Osteocyte (in vitro differentiated cells): ENCODE results near the gene CLEC16A. TPM values are rescaled to one million over a fixed set of nuclear protein-coding genes. Genes with fewer than 3 reads are reported as not detected.

Experiments
- DNase-seq: peaks from one replicate; pipeline ENCODE4 v3.0.0; 2021; ENCODE audit warnings: mixed read lengths; ENCODE audit not compliant: unreplicated experiment; ENCODE audit errors: extremely low spot score
- H3K27ac Mint-ChIP-seq: one replicate; pipeline ENCODE4 v1.8.0; 2021; ENCODE audit warnings: mild to moderate bottlenecking, mixed read lengths; ENCODE audit not compliant: unreplicated experiment
- H3K27me3 Mint-ChIP-seq: one replicate; pipeline ENCODE4 v1.8.0; 2021; ENCODE audit warnings: mixed read lengths; ENCODE audit not compliant: unreplicated experiment
- H3K36me3 Mint-ChIP-seq: one replicate; pipeline ENCODE4 v1.8.0; 2021; ENCODE audit warnings: mixed read lengths; ENCODE audit not compliant: unreplicated experiment
- H3K4me1 Mint-ChIP-seq: one replicate; pipeline ENCODE4 v1.8.0; 2021; ENCODE audit warnings: mixed read lengths; ENCODE audit not compliant: unreplicated experiment
- H3K4me3 Mint-ChIP-seq: one replicate; pipeline ENCODE4 v1.8.0; 2021; ENCODE audit warnings: mild to moderate bottlenecking, moderate library complexity, mixed read lengths; ENCODE audit not compliant: unreplicated experiment
- H3K9me3 Mint-ChIP-seq: one replicate; pipeline ENCODE4 v1.8.0; 2021; ENCODE audit warnings: mixed read lengths; ENCODE audit not compliant: unreplicated experiment
- total RNA-seq: library from RNA; stranded (reverse); gene quantifications from 2 replicates; pipeline ENCODE4 v1.2.1, GENCODE V29; 2021
- TF ChIP-seq, protein P1 (sequence below): fragments of 200-600 bp; sonication (generic); IDR thresholded peaks from 2 replicates; pipeline ENCODE4 v1.5.0; 2021; ENCODE audit warnings: antibody characterized with exemption, mild to moderate bottlenecking, moderate library complexity

The CLEC16A gene
- total RNA-seq, 1 donor from 2014 or later, result 22.1 TPM

DNA sequence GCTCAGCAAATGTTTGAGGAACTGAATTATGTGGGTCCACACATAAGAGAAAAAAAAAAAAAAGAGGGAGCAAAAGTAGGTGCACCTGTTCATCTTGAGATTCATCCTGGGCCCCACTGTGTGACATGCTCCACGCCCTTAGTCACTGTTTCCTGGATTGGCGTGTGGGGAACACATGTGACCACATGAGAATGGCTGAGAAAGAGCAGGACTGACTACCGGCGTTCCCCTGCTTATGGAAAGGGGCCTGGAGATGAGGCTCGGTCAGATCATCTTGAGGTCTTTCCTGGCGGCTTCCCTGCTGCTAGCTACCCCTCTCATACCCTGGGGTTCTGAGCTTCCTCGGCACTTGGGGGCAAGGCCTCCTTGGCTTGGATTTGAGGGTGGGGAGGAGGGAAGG, 6.0 kb upstream of the CLEC16A start:
- H3K36me3 Mint-ChIP-seq, result peaks cover 3% of the 10 kb centered on the region
- peaks cover 31% of the 10 kb centered on the region for H3K4me1 Mint-ChIP-seq
- TF ChIP-seq, protein P1, sequence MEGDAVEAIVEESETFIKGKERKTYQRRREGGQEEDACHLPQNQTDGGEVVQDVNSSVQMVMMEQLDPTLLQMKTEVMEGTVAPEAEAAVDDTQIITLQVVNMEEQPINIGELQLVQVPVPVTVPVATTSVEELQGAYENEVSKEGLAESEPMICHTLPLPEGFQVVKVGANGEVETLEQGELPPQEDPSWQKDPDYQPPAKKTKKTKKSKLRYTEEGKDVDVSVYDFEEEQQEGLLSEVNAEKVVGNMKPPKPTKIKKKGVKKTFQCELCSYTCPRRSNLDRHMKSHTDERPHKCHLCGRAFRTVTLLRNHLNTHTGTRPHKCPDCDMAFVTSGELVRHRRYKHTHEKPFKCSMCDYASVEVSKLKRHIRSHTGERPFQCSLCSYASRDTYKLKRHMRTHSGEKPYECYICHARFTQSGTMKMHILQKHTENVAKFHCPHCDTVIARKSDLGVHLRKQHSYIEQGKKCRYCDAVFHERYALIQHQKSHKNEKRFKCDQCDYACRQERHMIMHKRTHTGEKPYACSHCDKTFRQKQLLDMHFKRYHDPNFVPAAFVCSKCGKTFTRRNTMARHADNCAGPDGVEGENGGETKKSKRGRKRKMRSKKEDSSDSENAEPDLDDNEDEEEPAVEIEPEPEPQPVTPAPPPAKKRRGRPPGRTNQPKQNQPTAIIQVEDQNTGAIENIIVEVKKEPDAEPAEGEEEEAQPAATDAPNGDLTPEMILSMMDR, result no peak
- H3K27ac Mint-ChIP-seq, result no peak overlapping the region
- H3K9me3 Mint-ChIP-seq, result no peaks in the 10 kb centered on the region
- DNase-seq, result no peak
- H3K27me3 Mint-ChIP-seq, result no peaks in the 10 kb centered on the region
- no peak overlapping the region for H3K4me3 Mint-ChIP-seq

DNA sequence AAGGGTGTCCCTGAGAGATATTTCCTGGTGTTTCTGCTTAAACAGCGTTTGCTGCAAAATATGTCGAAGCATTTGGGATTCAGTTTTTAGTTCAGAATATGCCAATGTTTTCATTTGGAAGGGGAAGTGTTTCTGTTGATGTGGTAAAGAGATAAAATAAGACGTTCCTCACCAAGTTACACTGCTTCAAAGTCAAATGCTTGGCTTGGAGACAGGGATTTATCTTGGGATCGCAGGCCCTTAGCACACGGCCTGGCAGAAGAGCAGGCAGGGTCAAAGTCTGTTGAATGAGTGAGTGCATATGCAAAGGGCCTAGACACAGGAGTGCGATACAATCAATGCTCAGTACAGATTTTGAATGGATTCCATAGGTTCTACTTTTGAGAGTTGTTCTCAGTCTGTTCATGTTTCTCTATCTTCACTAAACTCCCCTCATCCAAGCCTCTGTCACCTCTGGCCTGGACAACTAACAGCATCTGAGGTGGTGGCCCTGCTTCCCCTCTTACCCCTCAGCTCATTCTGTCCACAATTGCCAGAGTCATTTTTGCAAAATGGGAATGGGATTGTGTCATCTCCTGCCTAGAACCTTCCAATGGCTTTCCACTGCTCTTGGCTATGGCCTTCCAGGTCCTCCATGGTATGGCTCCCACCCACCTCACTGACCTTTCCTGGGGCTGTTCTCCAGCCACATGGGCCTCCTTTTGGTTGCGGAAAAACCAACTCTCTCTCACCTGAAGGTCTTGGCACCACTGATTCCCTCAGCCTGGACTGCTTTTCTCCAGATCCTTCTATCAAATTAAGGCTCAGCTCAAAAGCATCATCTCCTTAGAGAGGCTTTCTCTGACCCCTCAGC, 5.3 kb upstream of the CLEC16A start:
- H3K4me1 Mint-ChIP-seq, result peaks cover 34% of the 10 kb centered on the region

DNA sequence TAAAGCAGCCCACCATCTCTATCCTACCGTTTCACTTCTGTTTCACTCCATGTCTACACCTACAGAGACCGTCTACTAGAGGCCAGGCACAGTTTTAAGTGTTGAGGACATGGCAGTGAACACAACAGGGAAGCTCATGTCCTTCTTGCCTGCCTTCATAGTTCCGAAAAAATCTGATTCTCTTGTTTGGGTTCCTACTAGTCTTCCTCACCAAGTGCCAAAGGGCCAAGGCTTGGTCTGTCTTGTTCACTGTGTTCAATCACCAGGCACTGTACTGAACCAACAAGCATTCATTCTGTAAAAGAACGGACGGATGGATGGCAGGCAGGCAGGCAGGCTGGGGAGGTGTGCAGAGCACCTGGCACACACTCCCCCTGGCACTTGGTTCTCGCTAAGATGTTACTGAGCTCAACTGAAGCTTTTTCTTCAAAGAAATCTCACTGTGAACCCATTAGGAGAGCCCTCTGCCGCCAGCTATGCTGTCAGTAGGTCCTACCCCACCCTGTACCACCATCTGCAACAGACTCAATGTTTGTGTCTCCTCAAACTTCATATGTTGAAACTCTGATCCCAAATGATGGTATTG, 4.6 kb upstream of the CLEC16A start:
- Mint-ChIP-seq H3K27ac (no peak overlapping the region), H3K4me3 (peak overlapping the region; percentile 90), H3K4me1 (peaks cover 36% of the 10 kb centered on the region), H3K27me3 (no peaks in the 10 kb centered on the region), H3K36me3 (no peaks in the 10 kb centered on the region), H3K9me3 (no peaks in the 10 kb centered on the region)
- no peak for DNase-seq
- TF ChIP-seq, protein P1, result no peak

More for the DNA sequence above, 5.3 kb upstream of the CLEC16A start:
- no peak overlapping the region for H3K4me3 Mint-ChIP-seq
- no peaks in the 10 kb centered on the region for H3K27me3 Mint-ChIP-seq
- no peak for DNase-seq
- H3K9me3 Mint-ChIP-seq, result no peaks in the 10 kb centered on the region
- TF ChIP-seq, protein P1, result no peak
- no peak overlapping the region for H3K27ac Mint-ChIP-seq
- no peaks in the 10 kb centered on the region for H3K36me3 Mint-ChIP-seq

DNA sequence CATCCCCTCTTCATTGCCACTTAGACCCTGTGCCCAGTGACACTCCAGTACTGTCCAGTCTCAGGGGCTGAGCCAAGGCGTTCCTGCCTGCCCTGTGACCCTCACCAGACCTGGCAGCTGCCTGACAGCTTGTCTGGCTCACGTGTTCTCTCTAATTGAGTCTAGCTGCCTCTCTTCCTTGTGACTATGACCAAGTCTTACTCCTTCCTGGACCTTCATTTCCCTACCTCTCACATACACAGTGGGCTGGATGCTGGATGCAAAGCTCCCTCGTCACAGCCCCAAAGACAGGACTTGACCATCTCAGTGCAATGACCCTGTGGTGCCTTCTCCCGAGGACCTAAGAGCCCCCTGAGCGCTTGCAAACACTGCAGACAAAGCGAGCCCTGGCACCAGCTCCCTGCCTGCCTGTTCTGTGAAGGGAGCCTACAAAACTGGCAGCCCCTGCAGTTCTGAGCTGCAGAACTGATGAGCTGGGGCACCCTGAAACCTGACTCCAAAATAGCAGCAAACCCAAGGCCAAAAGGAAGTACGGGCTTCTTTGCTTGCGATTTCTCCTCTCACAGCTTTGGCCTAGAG, 3.8 kb upstream of the CLEC16A start:
- H3K27me3 Mint-ChIP-seq, result no peaks in the 10 kb centered on the region
- no peaks in the 10 kb centered on the region for H3K36me3 Mint-ChIP-seq
- no peak for DNase-seq
- TF ChIP-seq, protein P1, result no peak
- H3K27ac Mint-ChIP-seq, result no peak overlapping the region
- H3K9me3 Mint-ChIP-seq, result no peaks in the 10 kb centered on the region
- H3K4me1 Mint-ChIP-seq, result peaks cover 43% of the 10 kb centered on the region
- H3K4me3 Mint-ChIP-seq, result peak overlapping the region; percentile 90
